Mammary epithelial cell (primary cell): ENCODE results near the gene EHD3.

ENCODE experiments used
- CTCF ChIP-seq, 2 donors: IDR thresholded peaks in 1 of 2; conservative IDR thresholded peaks in 1 of 2; 2 replicates each; pipeline ENCODE4 v1.5.1; 2011 to 2012; ENCODE audit warnings: inconsistent platforms in 2 of 2, low read length in 2 of 2, mild to moderate bottlenecking in 2 of 2, control low read depth in 1 of 2, low read depth in 1 of 2; ENCODE audit not compliant: insufficient read depth in 1 of 2; ENCODE audit errors: extremely low read depth in 1 of 2
- EZH2 ChIP-seq: IDR thresholded peaks from 2 replicates; pipeline ENCODE4 v1.6.1; 2012; ENCODE audit warnings: low read length, inconsistent platforms, borderline replicate concordance

- no peak for TF ChIP-seq CTCF (conservative IDR thresholded peaks at IDR 0.05 in 1 of 2, IDR thresholded peaks at IDR 0.05 in 1 of 2; ENCODE audit: extremely low read depth in 1 of 2, insufficient read depth in 1 of 2, low read depth in 1 of 2, low read length in 2 of 2)
- no peak for TF ChIP-seq EZH2
Measured at GRCh38 chr2:31191931-31192330, 42.0 kb upstream of the EHD3 start.
